Erythroblast (primary cell): ENCODE data around the gene PLEKHA4.

Experiments used
- GATA1 ChIP-seq: IDR thresholded peaks from 2 replicates; pipeline ENCODE4 v1.6.1; 2011; ENCODE audit warnings: low read depth, mild to moderate bottlenecking, control low read depth, low read length, moderate library complexity
- POLR2A ChIP-seq: IDR thresholded peaks from 2 replicates; pipeline ENCODE4 v1.6.1; 2011; ENCODE audit warnings: mild to moderate bottlenecking, low read length

- TF ChIP-seq POLR2A (no peak), GATA1 (no peak)
Measured at GRCh38 chr19:48841571-48841970, 26.8 kb downstream of the PLEKHA4 start.
